ENCODE data around the gene FYN. TPM values are rescaled to one million over a fixed set of nuclear protein-coding genes. Genes with fewer than 3 reads are reported as not detected.

The FYN gene
- polyA plus RNA-seq, 2 of the 4 experiments (the other 2 are of a cell fraction): 3.5 to 3.7 TPM

DNA sequence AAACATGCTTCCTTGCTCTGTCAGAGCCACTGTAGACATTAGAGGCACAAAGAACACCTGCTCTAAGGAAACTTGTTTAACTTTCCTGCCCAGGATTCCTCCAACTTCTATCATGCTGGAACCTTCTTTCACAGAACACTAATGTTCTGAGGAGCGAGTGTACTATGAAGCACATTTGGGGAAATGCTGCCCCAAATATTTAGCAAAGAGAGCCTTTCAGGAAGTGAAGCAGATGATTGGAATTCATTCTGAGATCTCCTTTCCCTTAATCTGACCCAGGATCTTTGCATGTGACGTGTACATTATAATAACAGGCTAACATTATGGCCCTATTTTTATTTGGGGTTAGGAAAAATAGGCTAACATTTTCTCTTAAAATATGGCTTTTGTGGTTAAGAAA, 21.0 kb upstream of the FYN start:
- H3K4me3 ChIP-seq: no peak overlapping the region
- ChIA-PET POLR2A (no interaction called here), CTCF (no interaction called here)
- ATAC-seq (no peak), DNase-seq (ENCODE audit: low read depth in 1 of 2, low spot score in 1 of 2) (no peak), FAIRE-seq (no peak)
- H3K4me2 ChIP-seq: no peak overlapping the region
- no peak overlapping the region for H3K27ac ChIP-seq
- no peaks in the 10 kb centered on the region for H3K9me3 ChIP-seq
- WGBS (ENCODE audit: missing lambda C conversion rate): 58% methylated on average over 2 of the region's 2 CpGs
- TF ChIP-seq NFE2L2 (conservative IDR thresholded peaks at IDR 0.05; ENCODE audit: low read length) (no peak), ELK1 (IDR thresholded peaks at IDR 0.05; ENCODE audit: low read depth, low read length) (no peak), NR3C1 (IDR thresholded peaks at IDR 0.05) (no peak), TFCP2L1 (CRISPR knock-in tag; IDR thresholded peaks at IDR 0.05) (no peak), JUNB (IDR thresholded peaks at IDR 0.05) (no peak), MAZ (IDR thresholded peaks at IDR 0.05; ENCODE audit: borderline replicate concordance, low read depth, low read length) (no peak), CHD2 (IDR thresholded peaks at IDR 0.05; ENCODE audit: low read length, partially characterized antibody) (no peak), FOXS1 (CRISPR knock-in tag; IDR thresholded peaks at IDR 0.05) (no peak)
- no peaks in the 10 kb centered on the region for H3K4me1 ChIP-seq

- ChIA-PET CTCF (no interaction called here), POLR2A (no interaction called here)
- no peaks in the 10 kb centered on the region for H3K9me3 ChIP-seq
- TF ChIP-seq EHF (CRISPR knock-in tag; IDR thresholded peaks at IDR 0.05) (no peak), HOXB13 (CRISPR knock-in tag; IDR thresholded peaks at IDR 0.05; ENCODE audit: low read depth) (no peak), ELK1 (IDR thresholded peaks at IDR 0.05; ENCODE audit: low read depth, low read length) (no peak), MAZ (IDR thresholded peaks at IDR 0.05; ENCODE audit: borderline replicate concordance, low read depth, low read length) (no peak), TP53 (CRISPR knock-in tag; IDR thresholded peaks at IDR 0.05) (no peak), POLR2AphosphoS2 (conservative IDR thresholded peaks at IDR 0.05; ENCODE audit: low read length) (no peak), FOXS1 (CRISPR knock-in tag; IDR thresholded peaks at IDR 0.05) (no peak), RNF2 (IDR thresholded peaks at IDR 0.05; ENCODE audit: borderline replicate concordance, low read depth) (no peak), NPAS2 (CRISPR knock-in tag; IDR thresholded peaks at IDR 0.05; ENCODE audit: borderline replicate concordance) (no peak), RCOR1 (IDR thresholded peaks at IDR 0.05; ENCODE audit: low read depth, low read length) (no peak), POLR2A (IDR thresholded peaks at IDR 0.05; ENCODE audit: low read length) (no peak), PBX3 (IDR thresholded peaks at IDR 0.05) (no peak), HES2 (IDR thresholded peaks at IDR 0.05) (no peak), HEYL (CRISPR knock-in tag; IDR thresholded peaks at IDR 0.05) (no peak), MYC (IDR thresholded peaks at IDR 0.05; ENCODE audit: borderline replicate concordance, low read length) (no peak)
- TF ChIP-seq, protein P1, sequence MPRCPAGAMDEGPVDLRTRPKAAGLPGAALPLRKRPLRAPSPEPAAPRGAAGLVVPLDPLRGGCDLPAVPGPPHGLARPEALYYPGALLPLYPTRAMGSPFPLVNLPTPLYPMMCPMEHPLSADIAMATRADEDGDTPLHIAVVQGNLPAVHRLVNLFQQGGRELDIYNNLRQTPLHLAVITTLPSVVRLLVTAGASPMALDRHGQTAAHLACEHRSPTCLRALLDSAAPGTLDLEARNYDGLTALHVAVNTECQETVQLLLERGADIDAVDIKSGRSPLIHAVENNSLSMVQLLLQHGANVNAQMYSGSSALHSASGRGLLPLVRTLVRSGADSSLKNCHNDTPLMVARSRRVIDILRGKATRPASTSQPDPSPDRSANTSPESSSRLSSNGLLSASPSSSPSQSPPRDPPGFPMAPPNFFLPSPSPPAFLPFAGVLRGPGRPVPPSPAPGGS (IDR thresholded peaks at IDR 0.05): no peak
- H3K4me3 ChIP-seq: no peak overlapping the region
- no peak for FAIRE-seq
- WGBS (ENCODE audit: missing lambda C conversion rate): 26% methylated on average over 4 of the region's 4 CpGs
- no peak for ATAC-seq
- H3K4me1 ChIP-seq: no peaks in the 10 kb centered on the region
- H3K4me2 ChIP-seq: no peak overlapping the region
- no peak overlapping the region for H3K27ac ChIP-seq
- no peak for DNase-seq (ENCODE audit: low read depth in 1 of 2, low spot score in 1 of 2)
Observed at GRCh38 chr6:111892431-111892830, 19.2 kb upstream of the FYN start.

GRCh38 chr6:111890988-111891387, 17.7 kb upstream of the FYN start:
- H3K4me1 ChIP-seq: no peaks in the 10 kb centered on the region
- CTCF ChIA-PET: no interaction called here
- no peaks in the 10 kb centered on the region for H3K9me3 ChIP-seq
- no peak overlapping the region for H3K4me3 ChIP-seq
- ATAC-seq (no peak), DNase-seq (ENCODE audit: low read depth in 1 of 2, low spot score in 1 of 2) (no peak), FAIRE-seq (no peak)
- no peak overlapping the region for H3K27ac ChIP-seq
- TF ChIP-seq MAZ (IDR thresholded peaks at IDR 0.05; ENCODE audit: borderline replicate concordance, low read depth, low read length): no peak
- no peak for TF ChIP-seq CBX8 (IDR thresholded peaks at IDR 0.05)
- TF ChIP-seq, protein P1 (IDR thresholded peaks at IDR 0.05): no peak
- TF ChIP-seq ZNF302 (CRISPR knock-in tag; IDR thresholded peaks at IDR 0.05): no peak
- no peak for TF ChIP-seq JUNB (IDR thresholded peaks at IDR 0.05)
- no peak for TF ChIP-seq SREBF2 (IDR thresholded peaks at IDR 0.05)
- no peak for TF ChIP-seq HOXB5 (CRISPR knock-in tag; IDR thresholded peaks at IDR 0.05)
- TF ChIP-seq RAD21 (conservative IDR thresholded peaks at IDR 0.05 in 1 of 2, IDR thresholded peaks at IDR 0.05 in 1 of 2): no peak
- TF ChIP-seq KDM5A (IDR thresholded peaks at IDR 0.05): no peak
- TF ChIP-seq BHLHE40 (IDR thresholded peaks at IDR 0.05; ENCODE audit: low read depth, low read length): no peak
- no peak for TF ChIP-seq HOXA7 (CRISPR knock-in tag; IDR thresholded peaks at IDR 0.05)
- no peak for TF ChIP-seq POLR2AphosphoS2 (conservative IDR thresholded peaks at IDR 0.05; ENCODE audit: low read length)
- no peak for TF ChIP-seq GATA3 (IDR thresholded peaks at IDR 0.05; ENCODE audit: borderline replicate concordance)
- H3K4me2 ChIP-seq: no peak overlapping the region
- POLR2A ChIA-PET: no interaction called here
